Lung (tissue), 12 donors: ENCODE data around the gene SLC8A2. TPM values are rescaled to one million over a fixed set of nuclear protein-coding genes. Genes with fewer than 3 reads are reported as not detected.

Experiments
- ATAC-seq: fragments of 200-7000 bp; cut with Tn5 transposase; one replicate; pipeline ENCODE4 v1.9.1; 2020; ENCODE audit warnings: moderate number of reproducible peaks; ENCODE audit not compliant: insufficient read depth, low FRiP score
- DNase-seq, 3 donors: peaks; one replicate each; pipeline ENCODE4 v3.0.0-alpha.2; 2013 to 2017
- H3K27ac ChIP-seq, 2 donors: one replicate each; pipeline ENCODE4 v1.5.1; 2013; ENCODE audit warnings: mild to moderate bottlenecking in 2 of 2, moderate library complexity in 2 of 2, control low read depth in 1 of 2, inconsistent platforms in 1 of 2, low read depth in 1 of 2, low read length in 1 of 2
- H3K27me3 ChIP-seq, 3 donors: one replicate each; pipeline ENCODE4 v1.5.1; 2013; ENCODE audit warnings: low read length in 2 of 3; ENCODE audit not compliant: control insufficient read depth in 3 of 3, insufficient read depth in 3 of 3
- H3K36me3 ChIP-seq, 4 donors: one replicate each; pipeline ENCODE4 v1.5.1; 2013; ENCODE audit warnings: low read length in 4 of 4, mild to moderate bottlenecking in 1 of 4, moderate library complexity in 1 of 4; ENCODE audit not compliant: control insufficient read depth in 4 of 4, insufficient read depth in 4 of 4
- H3K4me1 ChIP-seq, 5 donors: one replicate each; pipeline ENCODE4 v1.5.1; 2013; ENCODE audit warnings: low read length in 5 of 5, mild to moderate bottlenecking in 2 of 5, moderate library complexity in 1 of 5; ENCODE audit not compliant: control insufficient read depth in 5 of 5, insufficient read depth in 5 of 5
- H3K4me3 ChIP-seq: one replicate; pipeline ENCODE4 v1.5.1; 2013; ENCODE audit warnings: mild to moderate bottlenecking, control low read depth, moderate library complexity
- H3K9ac ChIP-seq, 2 donors: one replicate each; pipeline ENCODE4 v1.5.1; 2013; ENCODE audit warnings: low read length in 2 of 2, control low read depth in 1 of 2; ENCODE audit not compliant: insufficient read depth in 1 of 2
- H3K9me3 ChIP-seq, 4 donors: one replicate each; pipeline ENCODE4 v1.5.1; 2013; ENCODE audit warnings: low read length in 3 of 4, mild to moderate bottlenecking in 1 of 4, moderate library complexity in 1 of 4; ENCODE audit not compliant: control insufficient read depth in 4 of 4, insufficient read depth in 3 of 4
- WGBS, 2 donors: extraction: QIAGEN DNeasy Blood & Tissue Kit; methylation state at CpG; one replicate each; pipeline ENCODE4 v1.1.7; 2013; 5-methylcytosine and 5-hydroxymethylcytosine counted together
- polyA plus RNA-seq, 2 donors: library from polyadenylated mRNA; stranded (reverse); fragments of 200-250 nt; gene quantifications; one replicate each; pipeline ENCODE4 v1.2.1, GENCODE V29; 2013
- total RNA-seq, 2 donors: library from RNA; depleted of rRNA in 1 of 2; stranded (reverse); fragments of >200 nt in 1 of 2; gene quantifications; one replicate each; pipeline ENCODE4 v1.2.1, GENCODE V29; 2014 to 2021
- TF ChIP-seq, protein P1 (sequence below): IDR thresholded peaks from 2 replicates; pipeline ENCODE4 v1.5.1; 2012; ENCODE audit warnings: mild to moderate bottlenecking; ENCODE audit errors: control extremely low read depth, extremely low read depth
- donor health status: control.
- donor health status: control.
- donor health status: Bipolar disorder and iron deficiency.
- donor health status: healthy.
- donor health status: DM: yes; HTN: yes; CAD: no.

SLC8A2 gene
- total and polyA plus RNA-seq, 4 donors: 0.10 to 0.26 (median 0.15) TPM

DNA sequence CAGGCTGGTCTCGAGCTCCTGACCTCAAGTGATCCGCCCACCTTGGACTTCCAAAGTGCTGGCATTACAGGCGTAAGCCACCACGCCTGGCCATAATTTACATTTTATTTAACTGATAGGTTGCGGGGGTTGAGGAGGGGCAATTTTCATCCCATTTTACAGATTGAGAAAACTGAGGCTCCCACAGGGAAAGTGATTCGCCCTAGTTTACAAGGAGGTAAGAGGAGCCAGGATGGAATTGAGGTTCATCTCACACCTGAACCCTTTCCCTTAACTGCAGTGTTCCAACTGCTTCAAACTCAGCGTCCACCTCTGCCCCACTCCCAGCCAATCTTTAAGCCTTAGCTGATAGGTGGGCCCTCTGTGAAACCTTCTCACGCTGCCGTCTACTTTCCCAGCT, 47.2 kb upstream of the SLC8A2 start:
- Histone ChIP-seq H3K9me3 (no peaks in the 10 kb centered on the region), H3K27me3 (peaks cover 0 to 5% (median 0%) of the 10 kb centered on the region in 3 donors), H3K27ac (no peak overlapping the region), H3K9ac (no peak overlapping the region), H3K4me1 (peaks cover 0 to 21% (median 7%) of the 10 kb centered on the region in 5 donors), H3K36me3 (no peaks in the 10 kb centered on the region), H3K4me3 (no peak overlapping the region)
- ATAC-seq (no peak), DNase-seq (no peak)
- TF ChIP-seq, protein P1, sequence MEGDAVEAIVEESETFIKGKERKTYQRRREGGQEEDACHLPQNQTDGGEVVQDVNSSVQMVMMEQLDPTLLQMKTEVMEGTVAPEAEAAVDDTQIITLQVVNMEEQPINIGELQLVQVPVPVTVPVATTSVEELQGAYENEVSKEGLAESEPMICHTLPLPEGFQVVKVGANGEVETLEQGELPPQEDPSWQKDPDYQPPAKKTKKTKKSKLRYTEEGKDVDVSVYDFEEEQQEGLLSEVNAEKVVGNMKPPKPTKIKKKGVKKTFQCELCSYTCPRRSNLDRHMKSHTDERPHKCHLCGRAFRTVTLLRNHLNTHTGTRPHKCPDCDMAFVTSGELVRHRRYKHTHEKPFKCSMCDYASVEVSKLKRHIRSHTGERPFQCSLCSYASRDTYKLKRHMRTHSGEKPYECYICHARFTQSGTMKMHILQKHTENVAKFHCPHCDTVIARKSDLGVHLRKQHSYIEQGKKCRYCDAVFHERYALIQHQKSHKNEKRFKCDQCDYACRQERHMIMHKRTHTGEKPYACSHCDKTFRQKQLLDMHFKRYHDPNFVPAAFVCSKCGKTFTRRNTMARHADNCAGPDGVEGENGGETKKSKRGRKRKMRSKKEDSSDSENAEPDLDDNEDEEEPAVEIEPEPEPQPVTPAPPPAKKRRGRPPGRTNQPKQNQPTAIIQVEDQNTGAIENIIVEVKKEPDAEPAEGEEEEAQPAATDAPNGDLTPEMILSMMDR: no peak
- WGBS, 2 donors: 87 to 91% methylated on average over 9 of the region's 9 CpGs

DNA sequence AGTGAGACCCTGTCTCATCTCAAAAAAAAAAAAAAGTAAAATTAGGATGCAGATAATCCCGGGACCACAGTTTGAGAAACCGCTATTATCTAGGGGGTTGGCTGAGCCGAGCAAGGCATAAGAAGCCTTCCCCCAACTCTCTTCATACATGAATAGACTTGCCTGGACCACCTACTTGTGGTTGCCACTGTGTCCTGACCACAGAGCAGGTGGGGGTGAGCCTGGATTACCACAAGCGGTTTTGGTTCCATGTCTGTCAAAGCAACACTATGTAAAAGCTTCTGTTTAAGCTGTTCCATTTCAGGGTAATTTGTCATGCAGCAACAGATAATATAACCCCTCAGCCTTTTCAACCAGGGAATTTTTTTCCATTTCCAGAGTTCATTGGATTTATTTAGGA, 46.4 kb upstream of the SLC8A2 start:
- no peaks in the 10 kb centered on the region for H3K9me3 ChIP-seq
- H3K9ac ChIP-seq: no peak overlapping the region
- ATAC-seq (no peak), DNase-seq (no peak)
- TF ChIP-seq, protein P1: no peak
- no peaks in the 10 kb centered on the region for H3K36me3 ChIP-seq
- WGBS, 2 donors: 28 to 52% methylated on average over 4 of the region's 4 CpGs
- H3K27me3 ChIP-seq: peaks cover 0 to 5% (median 0%) of the 10 kb centered on the region in 3 donors
- H3K27ac ChIP-seq: no peak overlapping the region
- peaks cover 5 to 20% (median 5%) of the 10 kb centered on the region in 5 donors for H3K4me1 ChIP-seq
- H3K4me3 ChIP-seq: no peak overlapping the region

DNA sequence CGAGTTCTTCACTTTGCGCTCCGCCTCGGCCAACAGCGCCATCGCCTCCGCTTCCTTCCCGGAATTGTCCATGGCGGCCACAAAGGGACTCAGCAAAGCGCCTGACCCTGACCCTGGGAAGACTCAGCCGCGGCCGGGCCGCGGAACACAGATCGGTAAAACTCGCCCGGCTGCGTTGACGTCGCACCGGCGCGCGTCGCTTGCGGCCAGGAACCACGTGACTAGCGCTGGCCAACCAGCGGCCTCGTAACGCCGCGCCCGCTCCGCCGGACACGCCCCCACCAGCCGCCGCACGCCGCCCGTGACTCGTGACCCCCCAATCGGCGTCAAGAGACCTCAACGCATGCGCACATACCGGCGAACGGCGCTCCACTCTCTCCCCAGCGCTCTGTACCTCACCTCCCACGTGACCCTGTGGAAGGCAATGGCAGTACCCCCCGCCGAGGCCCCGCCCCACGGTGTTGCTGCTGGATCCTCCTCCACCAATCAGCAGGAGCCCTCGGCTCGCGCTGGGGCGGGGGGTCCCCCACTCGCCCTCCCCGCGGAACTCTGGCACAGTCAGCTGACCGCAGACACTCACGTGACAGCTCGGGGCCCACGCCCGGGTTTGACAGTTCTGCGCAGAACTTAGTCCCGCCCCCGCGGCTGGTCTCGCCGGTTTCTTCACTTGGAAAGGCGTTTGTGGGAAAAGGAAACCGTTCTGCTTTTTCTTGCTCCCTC, 43.3 kb upstream of the SLC8A2 start, which contains the start of gene NAPA:
TSS of gene NAPA (minus strand) at position 195 of the 720 bp plus-strand sequence. CDS start at position 72, 123 bp downstream.
- TF ChIP-seq, protein P1: no peak
- WGBS, 2 donors: 0% methylated on average over 73 to 78 of the region's 78 CpGs
- Histone ChIP-seq H3K27ac (peak within 1 kb of the TSS; percentile 90 to 99), H3K36me3 (peaks cover 0 to 3% (median 0%) of the 10 kb centered on the region in 4 donors), H3K9me3 (no peaks in the 10 kb centered on the region), H3K27me3 (no peaks in the 10 kb centered on the region), H3K4me3 (peak within 1 kb of the TSS; percentile 98), H3K9ac (peak within 1 kb of the TSS; percentile 75 to 79), H3K4me1 (peaks cover 18 to 36% (median 25%) of the 10 kb centered on the region in 5 donors)
- peak; percentile 98 for ATAC-seq
- DNase-seq: peak; percentile 100
